Measurements from ENCODE around the gene MDFI. TPM values are rescaled to one million over a fixed set of nuclear protein-coding genes. Genes with fewer than 3 reads are reported as not detected.
A peak's percentile ranks its signal among the peaks of the same experiment; 100 is the strongest.

MDFI gene
- polyA plus RNA-seq, 10 donors: 31.7 to 71.3 (median 48.7) TPM

DNA sequence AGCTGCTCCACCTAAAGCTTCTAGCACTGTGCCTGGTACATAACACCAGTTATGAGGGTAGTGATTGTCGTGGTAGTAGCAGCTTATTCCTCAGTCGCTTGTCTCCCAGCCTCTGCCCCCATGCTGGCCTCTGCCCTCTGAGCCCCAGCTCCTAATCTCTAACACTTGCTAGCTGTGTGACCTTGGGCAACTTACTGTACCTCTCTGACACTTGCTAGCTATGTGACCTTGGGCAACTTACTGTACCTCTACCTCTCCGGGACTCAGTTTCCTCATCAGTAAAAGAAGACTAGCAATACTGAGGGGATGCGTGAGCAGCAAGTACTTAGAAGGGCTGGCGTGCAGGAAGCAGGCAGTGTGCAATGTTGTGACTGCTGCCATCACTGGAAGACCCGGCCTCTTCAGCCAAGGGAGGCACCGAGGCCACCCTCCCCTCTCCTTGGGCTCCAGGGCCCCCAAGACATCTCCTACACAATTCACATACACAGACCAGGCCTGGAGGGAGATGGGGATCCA lies 9.9 kb downstream of the MDFI start:
- no peak for DNase-seq

DNA sequence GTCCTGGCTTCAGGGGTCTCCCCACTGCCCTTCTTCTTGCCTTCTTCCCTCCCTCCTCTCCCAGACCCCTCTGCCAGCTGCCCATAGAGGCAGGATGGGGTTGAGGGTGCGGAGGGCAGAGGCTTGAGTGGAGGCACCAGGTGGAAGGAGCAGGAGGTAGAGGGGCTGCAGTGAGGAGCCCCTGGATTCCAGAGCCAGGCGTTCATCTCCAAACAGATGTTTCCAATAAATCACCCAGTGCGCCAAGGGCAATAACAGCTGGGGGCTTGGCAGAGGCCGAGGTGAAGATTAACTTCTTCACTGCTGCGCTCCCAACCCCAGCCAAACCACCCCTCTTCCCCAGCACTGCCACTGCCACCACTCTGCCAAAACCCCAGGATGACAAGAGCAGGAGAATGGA lies 10.7 kb downstream of the MDFI start:
- peak in 1 of 3 donors; percentile 78 for DNase-seq

DNA sequence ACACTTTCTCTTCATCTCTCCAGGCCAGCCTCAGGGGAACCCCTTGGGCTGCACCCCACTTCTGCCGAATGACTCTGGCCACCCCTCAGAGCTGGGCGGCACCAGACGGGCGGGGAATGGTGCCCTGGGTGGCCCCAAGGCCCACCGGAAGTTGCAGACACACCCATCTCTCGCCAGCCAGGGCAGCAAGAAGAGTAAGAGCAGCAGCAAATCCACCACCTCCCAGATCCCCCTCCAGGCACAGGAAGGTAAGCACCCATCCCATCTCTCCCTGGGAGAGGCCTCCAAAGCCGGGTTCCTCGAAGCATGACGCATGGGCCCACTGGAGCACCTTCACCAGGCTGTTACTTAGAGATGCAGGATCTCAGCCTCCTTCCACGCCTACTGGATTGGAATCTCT lies 11.3 kb downstream of the MDFI start:
- no peak for DNase-seq

- no peak for DNase-seq
These were observed 11.9 kb downstream of the MDFI start for GRCh38 chr6:41650120-41650519.

DNA sequence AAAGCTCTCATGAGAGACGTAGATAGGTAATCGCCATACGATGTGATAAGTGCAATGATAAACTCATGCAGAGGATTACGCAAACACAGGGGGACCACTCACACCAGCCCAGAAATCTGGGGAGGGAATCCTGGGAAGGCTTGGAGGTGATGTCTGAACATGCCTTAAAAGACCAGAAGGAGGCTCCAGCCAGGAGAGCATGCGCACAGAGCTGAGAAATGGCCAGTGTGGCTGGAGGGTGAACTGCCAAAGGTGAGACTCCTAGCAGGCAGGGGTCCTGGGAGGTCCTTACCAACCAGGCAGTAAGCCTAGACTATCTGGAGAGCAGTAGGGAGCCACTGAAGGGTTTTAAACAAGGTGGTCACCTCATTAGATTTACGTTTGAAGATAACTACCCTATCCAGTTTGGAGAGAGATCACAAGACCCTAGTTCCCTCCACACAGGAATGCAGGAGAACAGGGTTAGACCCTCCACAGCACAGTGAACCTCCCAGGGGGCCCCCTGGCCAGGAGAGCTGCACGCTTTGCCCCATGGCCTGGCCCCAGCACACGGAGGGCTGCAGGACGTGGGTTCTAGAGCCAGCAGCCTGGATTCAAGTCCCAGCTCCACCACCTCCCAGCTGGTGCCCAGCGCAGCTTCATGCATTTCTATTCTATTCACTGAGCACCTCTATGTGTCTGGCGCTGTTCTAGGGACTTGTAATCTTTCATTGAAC lies 13.1 kb downstream of the MDFI start:
- no peak for DNase-seq

DNA sequence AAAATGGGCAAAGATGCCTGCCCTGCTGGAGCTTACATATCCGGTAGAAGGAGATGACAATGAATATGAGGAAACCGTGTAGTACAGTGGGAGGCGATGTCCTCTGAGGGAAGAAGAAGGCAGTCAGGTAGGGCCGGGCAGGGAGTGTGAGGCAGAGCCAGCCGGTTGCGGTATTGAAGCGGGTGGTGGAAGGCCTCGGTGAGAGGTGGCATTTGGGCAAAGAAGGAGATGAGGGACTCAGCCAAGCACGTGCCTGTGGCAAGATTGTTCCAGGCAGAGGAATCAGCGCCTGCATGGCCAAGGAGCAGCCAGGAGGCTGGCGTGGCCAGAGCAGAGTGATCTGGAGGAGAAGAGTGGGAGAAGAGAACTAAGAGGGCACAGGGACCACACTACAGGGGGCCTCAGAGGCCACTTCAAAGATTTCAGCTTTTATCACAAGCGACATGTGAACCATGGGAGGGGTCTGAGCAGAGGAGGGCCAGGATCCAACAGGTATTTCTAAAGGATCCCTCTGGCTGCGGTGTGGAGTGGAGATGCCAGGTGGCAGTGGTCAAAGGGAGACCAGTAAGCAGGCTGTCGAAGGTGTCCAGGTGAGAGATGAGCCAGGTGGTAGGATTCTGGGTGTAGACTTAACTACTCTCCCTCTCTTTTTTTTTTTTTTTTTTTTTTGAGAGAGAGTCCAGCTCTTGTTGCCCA lies 13.8 kb downstream of the MDFI start:
- DNase-seq: no peak

DNA sequence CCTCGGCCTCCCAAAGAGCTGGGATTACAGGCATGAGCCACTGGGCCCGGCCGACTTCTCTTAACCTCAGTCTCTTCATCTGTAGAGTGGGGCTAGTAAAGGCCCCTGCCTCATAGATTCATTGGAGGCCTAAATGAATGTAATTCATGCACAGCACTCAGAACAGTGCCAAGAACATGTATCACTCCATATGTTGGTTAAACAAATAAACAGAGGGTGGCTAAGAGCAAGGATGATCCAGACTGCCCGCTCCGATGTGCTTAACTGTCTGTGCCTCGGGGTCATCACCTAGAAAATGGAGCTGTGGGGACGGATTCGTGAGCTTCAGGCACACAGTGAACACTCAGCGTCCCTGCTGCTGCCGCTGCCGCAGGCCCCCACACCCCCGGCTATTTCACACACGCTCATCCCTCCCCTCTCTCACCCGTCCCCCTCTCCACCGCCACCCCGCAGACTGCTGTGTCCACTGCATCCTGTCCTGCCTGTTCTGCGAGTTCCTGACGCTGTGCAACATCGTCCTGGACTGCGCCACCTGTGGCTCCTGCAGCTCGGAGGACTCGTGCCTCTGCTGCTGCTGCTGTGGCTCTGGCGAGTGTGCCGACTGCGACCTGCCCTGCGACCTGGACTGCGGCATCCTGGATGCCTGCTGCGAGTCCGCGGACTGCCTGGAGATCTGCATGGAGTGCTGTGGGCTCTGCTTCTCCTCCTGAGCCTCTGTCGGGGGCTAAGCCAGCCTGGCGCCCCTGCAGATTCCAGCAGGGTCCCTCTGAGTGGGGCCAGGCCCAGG lies 14.8 kb downstream of the MDFI start:
- DNase-seq: no peak

- no peak for DNase-seq
These were observed 15.4 kb downstream of the MDFI start for GRCh38 chr6:41653691-41654090.

GRCh38 chr6:41654151-41654697 lies 16.0 kb downstream of the MDFI start:
- no peak for DNase-seq

- peak in 1 of 3 donors; percentile 54 for DNase-seq
These were observed 16.5 kb downstream of the MDFI start for GRCh38 chr6:41654698-41655151.

- DNase-seq: no peak
These were observed 16.9 kb downstream of the MDFI start for GRCh38 chr6:41655176-41655575.

DNA sequence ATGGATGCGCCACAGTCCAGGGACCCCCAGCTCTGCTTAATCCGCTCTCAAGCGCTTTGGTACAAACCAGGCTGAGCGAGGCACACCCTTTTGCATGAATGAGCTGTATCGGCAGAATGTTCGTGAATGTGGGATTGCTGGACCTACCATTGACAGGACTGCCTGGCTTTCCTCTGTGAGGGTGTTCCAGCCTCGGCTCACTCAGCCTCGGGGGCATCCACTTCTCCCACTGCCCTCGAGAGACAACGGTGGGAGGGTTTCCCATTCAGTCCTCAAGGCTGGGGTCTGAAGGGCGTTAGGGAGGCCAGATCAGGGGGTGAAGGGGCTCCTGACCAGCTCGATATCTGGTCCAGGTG lies 17.4 kb downstream of the MDFI start:
- DNase-seq: peak in 1 of 3 donors; percentile 73

DNA sequence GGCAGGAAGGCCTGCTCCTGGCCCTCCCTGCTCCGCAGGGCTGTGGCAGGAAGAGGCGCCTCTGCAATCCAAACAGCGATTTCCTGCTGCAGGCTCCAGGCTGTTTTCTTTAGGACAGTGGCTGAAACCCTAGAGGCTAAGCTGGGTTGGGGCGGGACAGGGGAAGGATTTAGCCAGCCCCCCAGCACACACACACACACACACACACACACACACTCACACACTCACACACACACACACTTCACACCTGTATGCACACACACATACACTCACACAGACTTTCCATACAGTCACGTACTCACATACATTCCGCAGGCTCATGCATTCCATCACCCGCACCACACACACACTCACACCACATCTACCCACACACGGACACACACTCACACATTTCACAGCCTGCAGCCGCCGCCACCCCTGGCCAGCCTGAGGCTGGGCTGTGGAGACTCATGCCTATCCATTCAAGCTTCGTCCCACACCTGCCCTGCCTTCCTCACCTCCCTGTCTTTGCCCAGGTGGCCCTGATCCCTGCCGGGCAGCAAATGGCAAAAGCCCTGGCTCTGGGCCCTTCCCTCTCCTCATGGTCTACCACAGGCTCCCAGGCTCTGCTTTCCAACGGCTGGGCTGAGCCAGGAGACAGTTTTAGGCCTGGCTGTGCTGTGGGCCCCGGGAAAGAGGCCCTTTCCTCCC lies 17.9 kb downstream of the MDFI start:
- peak in 2 of 3 donors; percentile 38 to 78 for DNase-seq

DNA sequence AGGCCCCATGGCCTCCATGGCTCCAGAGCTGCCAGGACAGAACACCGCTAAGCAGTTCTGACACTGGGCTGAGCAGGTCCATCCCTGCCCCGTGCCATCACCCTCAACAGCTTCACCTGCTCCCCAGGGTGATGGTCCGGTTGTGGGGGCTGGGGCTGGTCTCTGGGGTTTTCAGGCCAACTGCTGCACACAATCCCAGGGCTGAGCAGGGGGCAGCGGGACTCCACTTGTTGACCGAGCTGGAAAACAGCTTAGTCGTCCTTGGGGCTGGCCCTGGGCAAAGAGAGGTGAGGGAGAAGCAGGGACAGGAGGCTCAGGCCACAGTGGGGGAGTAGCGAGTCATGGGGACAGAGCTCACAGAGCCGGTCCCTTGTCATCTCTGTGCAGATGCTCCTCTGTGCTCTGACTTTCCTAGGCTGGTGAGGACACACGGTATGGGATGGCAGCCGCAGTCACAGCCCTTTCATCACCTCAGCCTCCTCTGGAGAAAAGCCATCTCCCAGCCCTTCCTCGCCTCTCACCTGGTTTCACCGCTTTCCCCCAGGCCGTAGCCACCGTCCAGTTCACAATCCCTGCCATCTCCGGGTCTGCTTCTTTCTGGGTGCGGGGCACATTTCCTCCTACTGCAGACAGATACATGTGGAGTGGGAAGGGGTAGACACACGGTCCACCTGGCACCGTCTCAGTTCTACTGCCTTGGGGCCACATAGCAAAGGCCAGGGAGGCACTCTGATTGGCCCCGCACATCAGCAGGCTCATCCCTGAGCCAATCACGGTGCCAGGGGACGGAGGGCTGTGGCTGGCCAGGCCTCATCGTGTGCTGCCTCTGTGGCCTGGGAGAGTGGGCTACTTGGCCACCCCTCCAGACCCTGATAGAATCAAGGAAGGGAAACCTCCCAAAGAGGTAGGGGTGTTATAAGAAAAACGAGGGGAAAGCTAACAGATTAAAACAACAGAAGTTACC lies 19.1 kb downstream of the MDFI start:
- DNase-seq: peak in 1 of 3 donors; percentile 6

DNA sequence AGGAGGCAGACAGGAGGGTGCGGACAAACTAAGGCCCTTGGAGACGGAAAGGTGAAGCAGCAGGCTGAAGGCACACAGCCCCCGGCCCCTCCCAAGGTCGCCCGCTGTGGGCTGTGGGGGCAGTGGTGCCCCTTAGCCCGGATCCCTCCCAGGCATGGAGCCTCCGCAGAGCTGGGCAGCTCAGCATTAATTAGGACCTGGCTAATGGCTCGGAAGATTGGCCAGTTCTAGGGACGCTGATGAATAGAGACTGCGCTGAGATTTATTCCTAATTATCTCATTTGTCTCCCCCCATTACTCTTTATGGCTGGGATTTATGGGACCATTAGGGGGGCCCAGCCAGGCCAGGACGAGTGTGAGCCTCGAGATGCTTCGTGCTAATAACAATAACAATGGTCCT lies 20.4 kb downstream of the MDFI start:
- DNase-seq: no peak

DNA sequence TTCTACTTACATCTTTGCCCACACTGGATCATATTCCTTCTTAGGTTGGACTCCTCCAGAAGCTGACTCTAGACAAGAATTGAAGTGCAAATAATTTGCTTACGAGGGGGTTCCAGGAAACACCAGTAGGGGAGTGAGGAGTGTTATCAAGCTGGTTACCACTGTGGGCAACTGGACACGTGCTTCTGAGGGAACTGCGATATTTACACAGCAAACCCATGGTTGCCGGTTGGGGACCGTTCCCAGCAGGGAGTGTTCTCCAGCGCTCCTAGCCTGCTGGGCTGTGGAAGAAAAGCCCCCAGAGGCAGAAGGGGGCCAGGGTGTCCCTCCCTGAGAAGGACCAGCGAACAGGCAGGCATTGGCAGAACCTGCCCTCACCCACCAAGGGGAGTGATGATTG lies 21.7 kb downstream of the MDFI start:
- no peak for DNase-seq

DNA sequence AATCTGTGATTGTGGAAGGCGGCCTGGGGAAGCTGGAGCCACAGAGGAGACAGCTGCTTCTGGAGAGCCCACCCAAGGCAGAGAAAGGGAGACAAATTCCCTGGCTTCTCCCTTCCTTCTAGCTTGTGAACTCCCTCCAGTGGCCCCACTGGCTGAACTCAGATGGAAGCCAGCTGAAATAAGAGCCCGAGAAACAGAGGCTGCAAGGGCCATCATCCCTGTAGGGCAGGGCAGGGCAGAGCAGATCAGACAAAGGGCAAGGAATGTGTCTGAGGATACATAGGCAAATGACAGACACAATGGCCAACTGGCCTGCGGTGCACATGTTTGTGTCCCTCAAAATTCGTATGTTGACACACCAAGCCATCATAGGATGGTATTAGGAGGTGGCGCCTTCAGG lies 25.3 kb downstream of the MDFI start:
- DNase-seq: no peak

GRCh38 chr6:41664271-41664670 lies 26.0 kb downstream of the MDFI start:
- no peak for DNase-seq

DNA sequence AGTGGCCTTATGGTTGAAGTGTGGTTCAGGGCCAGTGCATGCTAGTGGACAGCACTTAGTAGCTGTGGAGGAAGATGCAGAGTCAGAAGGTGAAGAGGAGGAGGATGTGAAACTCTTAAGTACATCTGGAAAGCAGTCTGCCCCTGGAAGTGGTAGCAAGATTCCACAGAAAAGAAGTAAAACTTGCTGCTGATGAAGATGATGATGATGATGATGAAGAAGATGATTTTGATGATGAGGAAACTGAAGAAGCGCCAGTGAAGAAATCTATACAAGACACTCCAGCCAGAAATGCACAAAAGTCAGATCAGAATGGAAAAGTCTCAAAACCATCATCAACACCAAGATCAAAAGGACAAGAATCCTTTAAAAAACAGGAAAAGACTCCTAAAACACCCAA lies 28.9 kb downstream of the MDFI start:
- no peak for DNase-seq

DNA sequence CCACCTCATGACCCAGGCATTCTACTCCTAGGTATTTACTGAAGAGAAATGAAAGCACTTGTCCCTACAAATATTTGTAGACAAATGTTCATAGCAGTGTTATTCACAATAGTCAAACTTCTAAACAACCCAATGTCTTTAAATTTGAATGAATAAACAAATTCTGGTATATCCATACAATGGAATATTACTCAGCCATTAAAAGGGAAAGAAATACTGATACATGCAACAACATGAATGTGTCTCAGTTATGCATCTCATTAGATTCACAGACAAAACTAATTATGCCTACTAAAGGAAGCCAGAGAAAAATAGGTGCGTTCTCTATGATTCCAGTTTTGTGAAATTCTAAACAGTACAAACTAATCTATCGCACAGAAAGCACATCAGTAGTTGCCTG lies 30.7 kb downstream of the MDFI start:
- no peak for DNase-seq
